ENCODE results near the gene MRPL36.

The MRPL36 gene

GRCh38 chr5:1831257-1831656 lies 31.6 kb upstream of the MRPL36 start:
- DNase-seq (ENCODE audit: low read depth) = no peak
- no peak overlapping the region for H3K4me3 ChIP-seq (ENCODE audit: low read depth, low read length)
- no peak for TF ChIP-seq CTCF (IDR thresholded peaks at IDR 0.05; ENCODE audit: control insufficient read depth, extremely low read depth, insufficient read depth)

GRCh38 chr5:1830571-1831228 lies 31.1 kb upstream of the MRPL36 start:
- H3K4me3 ChIP-seq (ENCODE audit: low read depth, low read length) = no peak overlapping the region
- DNase-seq (ENCODE audit: low read depth) = no peak
- TF ChIP-seq CTCF (IDR thresholded peaks at IDR 0.05; ENCODE audit: control insufficient read depth, extremely low read depth, insufficient read depth) = no peak

- no peak overlapping the region for H3K4me3 ChIP-seq (ENCODE audit: low read depth, low read length)
- DNase-seq (ENCODE audit: low read depth) = no peak
- no peak for TF ChIP-seq CTCF (IDR thresholded peaks at IDR 0.05; ENCODE audit: control insufficient read depth, extremely low read depth, insufficient read depth)
Observed at GRCh38 chr5:1827886-1828397, 28.3 kb upstream of the MRPL36 start.

GRCh38 chr5:1827025-1827885 lies 27.6 kb upstream of the MRPL36 start:
- no peak for TF ChIP-seq CTCF (IDR thresholded peaks at IDR 0.05; ENCODE audit: control insufficient read depth, extremely low read depth, insufficient read depth)
- DNase-seq (ENCODE audit: low read depth) = no peak
- no peak overlapping the region for H3K4me3 ChIP-seq (ENCODE audit: low read depth, low read length)

- TF ChIP-seq CTCF (IDR thresholded peaks at IDR 0.05; ENCODE audit: control insufficient read depth, extremely low read depth, insufficient read depth) = no peak
- H3K4me3 ChIP-seq (ENCODE audit: low read depth, low read length) = no peak overlapping the region
- DNase-seq (ENCODE audit: low read depth) = no peak
Observed at GRCh38 chr5:1826235-1826980, 26.8 kb upstream of the MRPL36 start.

- TF ChIP-seq CTCF (IDR thresholded peaks at IDR 0.05; ENCODE audit: control insufficient read depth, extremely low read depth, insufficient read depth) = no peak
- DNase-seq (ENCODE audit: low read depth) = no peak
- no peak overlapping the region for H3K4me3 ChIP-seq (ENCODE audit: low read depth, low read length)
Observed at GRCh38 chr5:1824903-1825841, 25.5 kb upstream of the MRPL36 start.
